Measurements from ENCODE around the gene TEX264.

GRCh38 chr3:51712038-51712420, 41.0 kb downstream of the TEX264 start:
- no peak for TF ChIP-seq CTCF (conservative IDR thresholded peaks at IDR 0.05)
- TF ChIP-seq ZFX (IDR thresholded peaks at IDR 0.05) = no peak

Data from C4-2B (cell line).